Prostate gland (tissue), 2 donors: ENCODE measurements around the gene PCDHA1.

Experiments used
- CTCF ChIP-seq, 4 experiments: fragments of 200-600 bp in 2 of 4; fragments of 450-650 bp in 2 of 4; sonication (generic) in 2 of 4; IDR thresholded peaks; 1 replicate in 3 of 4; 2 replicates in 1 of 4; pipeline ENCODE4 v1.5.1; 2016 to 2019; ENCODE audit warnings: antibody characterized with exemption in 4 of 4, mild to moderate bottlenecking in 2 of 4, moderate library complexity in 2 of 4
- POLR2A ChIP-seq: fragments of 450-650 bp; IDR thresholded peaks from one replicate; pipeline ENCODE4 v1.6.1; 2016; ENCODE audit warnings: antibody characterized with exemption, mild to moderate bottlenecking
- POLR2AphosphoS5 ChIP-seq: sonication (generic); formaldehyde crosslinking; IDR thresholded peaks from one replicate; pipeline ENCODE4 v1.6.1; 2017; ENCODE audit warnings: antibody characterized with exemption

DNA sequence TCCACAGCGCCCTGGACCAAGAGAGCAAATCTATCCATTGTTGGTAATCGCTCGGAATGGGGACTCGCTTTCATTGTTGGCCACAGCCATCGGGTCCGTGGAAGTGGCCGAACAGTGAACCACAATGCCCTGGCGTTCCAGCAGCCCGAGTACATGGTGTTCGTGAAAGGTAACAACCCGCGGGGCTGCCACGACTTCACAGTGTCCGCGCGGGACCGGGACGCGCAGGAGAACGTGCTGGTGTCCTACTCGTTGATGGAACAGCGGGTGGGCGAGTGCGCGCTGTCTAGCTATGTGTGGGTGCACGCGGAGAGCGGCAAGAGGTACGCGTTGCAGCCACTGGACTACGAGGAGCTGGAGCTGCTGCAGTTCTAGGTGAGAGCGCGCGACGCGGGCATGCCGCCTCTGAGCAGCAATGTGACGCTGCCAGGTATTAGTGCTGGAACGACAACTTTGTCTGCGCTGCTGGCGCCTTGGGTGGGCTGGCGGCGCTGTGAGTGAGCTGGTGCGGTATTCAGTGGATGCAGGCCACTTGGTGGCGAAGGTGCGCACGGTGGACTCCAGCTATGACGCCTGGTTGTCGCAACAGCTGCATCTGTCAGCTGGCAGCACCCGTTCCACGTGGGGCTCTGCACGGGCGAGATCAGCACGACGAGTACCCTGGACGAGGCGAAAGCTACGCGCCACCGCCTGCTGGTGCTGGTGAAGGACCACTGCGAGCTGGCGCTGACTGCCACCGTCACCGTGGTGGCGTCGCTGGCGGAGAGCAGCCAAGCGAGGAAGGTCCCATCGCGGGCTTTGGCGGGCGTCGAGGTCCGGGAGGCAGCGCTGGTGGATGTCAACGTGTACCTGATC lies 76.7 kb downstream of the PCDHA1 start:
- TF ChIP-seq CTCF (IDR thresholded peaks at IDR 0.05) (no peak), POLR2A (no peak), POLR2AphosphoS5 (no peak)
